Sigmoid colon (tissue), 7 donors: ENCODE measurements around the gene EPHA8. TPM values are rescaled to one million over a fixed set of nuclear protein-coding genes. Genes with fewer than 3 reads are reported as not detected.

Experiments used
- DNase-seq: peaks from one replicate; pipeline ENCODE4 v3.0.0-alpha.2; 2019
- H3K27ac ChIP-seq, 4 donors: fragments of 200-600 bp; sonication (generic); one replicate each; pipeline ENCODE4 v1.5.1; 2016 to 2019; ENCODE audit warnings: mild to moderate bottlenecking in 1 of 4
- H3K27me3 ChIP-seq, 3 donors: fragments of 200-600 bp; sonication (generic); one replicate each; pipeline ENCODE4 v1.5.1; 2019; ENCODE audit warnings: mild to moderate bottlenecking in 1 of 3
- H3K36me3 ChIP-seq, 4 donors: fragments of 200-600 bp; sonication (generic); one replicate each; pipeline ENCODE4 v1.5.1; 2016 to 2019
- H3K4me1 ChIP-seq, 4 donors: fragments of 200-600 bp; sonication (generic); one replicate each; pipeline ENCODE4 v1.5.1; 2017 to 2019
- H3K4me3 ChIP-seq, 4 donors: fragments of 200-600 bp; sonication (generic); one replicate each; pipeline ENCODE4 v1.5.1; 2017 to 2019; ENCODE audit warnings: mild to moderate bottlenecking in 2 of 4, moderate library complexity in 1 of 4
- H3K9me3 ChIP-seq, 4 donors: fragments of 200-600 bp in 3 of 4; sonication (generic) in 3 of 4; one replicate each; pipeline versions ENCODE4 v1.5.1 to v1.6.1; 2013 to 2019
- CTCF ChIP-seq, 4 experiments: fragments of 450-650 bp in 3 of 4; fragments of 200-600 bp in 1 of 4; IDR thresholded peaks; one replicate each; pipeline ENCODE4 v1.5.1; 2016 to 2019; ENCODE audit warnings: antibody characterized with exemption in 4 of 4, mild to moderate bottlenecking in 3 of 4, moderate library complexity in 2 of 4
- EP300 ChIP-seq, 4 donors: sonication (generic); formaldehyde crosslinking; IDR thresholded peaks; one replicate each; pipeline ENCODE4 v1.6.1; 2017; ENCODE audit warnings: antibody characterized with exemption in 4 of 4
- POLR2A ChIP-seq, 2 donors: fragments of 450-650 bp; IDR thresholded peaks; one replicate each; pipeline ENCODE4 v1.6.1; 2016; ENCODE audit warnings: antibody characterized with exemption in 2 of 2, mild to moderate bottlenecking in 2 of 2, moderate library complexity in 2 of 2
- POLR2AphosphoS5 ChIP-seq, 4 donors: sonication (generic); formaldehyde crosslinking; IDR thresholded peaks; one replicate each; pipeline ENCODE4 v1.6.1; 2017; ENCODE audit warnings: antibody characterized with exemption in 4 of 4
- WGBS, 2 donors: extraction: QIAGEN DNeasy Blood & Tissue Kit; methylation state at CpG; one replicate each; pipeline ENCODE4 v1.1.7; 2013; 5-methylcytosine and 5-hydroxymethylcytosine counted together
- intact Hi-C: fragments of 100-400 bp; cut with DNase I; formaldehyde crosslinking; loops from one replicate; pipeline ENCODE4 v1.15.1; 2023
- polyA plus RNA-seq, 3 donors: library from polyadenylated mRNA; stranded (reverse); fragments of 200-250 nt; gene quantifications; one replicate each; pipeline ENCODE4 v1.2.3, GENCODE V29; 2013
- total RNA-seq, 4 donors: library from RNA; depleted of rRNA; stranded (reverse); fragments of >200 nt; gene quantifications; one replicate each; pipeline ENCODE4 v1.1.0, GENCODE V29; 2016
- donor health status: healthy with polysubstance abuse.
- donor health status: Bipolar disorder and iron deficiency.
- donor health status: healthy.

EPHA8 gene
- total and polyA plus RNA-seq, 7 donors: not detected

- no peak for TF ChIP-seq POLR2AphosphoS5 (IDR thresholded peaks at IDR 0.05)
- TF ChIP-seq EP300 (IDR thresholded peaks at IDR 0.05): no peak
- TF ChIP-seq POLR2A (IDR thresholded peaks at IDR 0.05): no peak
- no peak for TF ChIP-seq CTCF (IDR thresholded peaks at IDR 0.05)
- 22 to 27% methylated on average over 12 of the region's 12 CpGs for WGBS, 2 donors
Measured at GRCh38 chr1:22547818-22548462, 15.3 kb upstream of the EPHA8 start.

GRCh38 chr1:22550021-22550420, 13.3 kb upstream of the EPHA8 start:
- H3K27me3 ChIP-seq: peaks cover 7 to 66% (median 9%) of the 10 kb centered on the region in 3 donors
- intact Hi-C loops: no loop called here
- WGBS, 2 donors: 89 to 95% methylated on average over 11 of the region's 11 CpGs

More at GRCh38 chr1:22547818-22548462, 15.3 kb upstream of the EPHA8 start:
- intact Hi-C loops: no loop called here
- DNase-seq: no peak
- Histone ChIP-seq H3K27ac (no peak overlapping the region), H3K4me3 (no peak overlapping the region), H3K36me3 (no peaks in the 10 kb centered on the region), H3K27me3 (peaks cover 0 to 62% (median 4%) of the 10 kb centered on the region in 3 donors), H3K4me1 (no peaks in the 10 kb centered on the region), H3K9me3 (no peaks in the 10 kb centered on the region)

GRCh38 chr1:22551591-22551990, 11.7 kb upstream of the EPHA8 start:
- Histone ChIP-seq H3K27ac (no peak overlapping the region), H3K27me3 (peaks cover 16 to 75% (median 22%) of the 10 kb centered on the region in 3 donors), H3K9me3 (no peaks in the 10 kb centered on the region), H3K36me3 (no peaks in the 10 kb centered on the region), H3K4me3 (no peak overlapping the region), H3K4me1 (no peaks in the 10 kb centered on the region)
- DNase-seq: no peak
- TF ChIP-seq EP300 (IDR thresholded peaks at IDR 0.05) (no peak), CTCF (IDR thresholded peaks at IDR 0.05) (no peak), POLR2A (IDR thresholded peaks at IDR 0.05) (no peak), POLR2AphosphoS5 (IDR thresholded peaks at IDR 0.05) (no peak)
- WGBS, 2 donors: 70 to 71% methylated on average over 17 of the region's 17 CpGs
- intact Hi-C loops: no loop called here

More at GRCh38 chr1:22550021-22550420, 13.3 kb upstream of the EPHA8 start:
- Histone ChIP-seq H3K9me3 (no peaks in the 10 kb centered on the region), H3K27ac (no peak overlapping the region), H3K36me3 (no peaks in the 10 kb centered on the region), H3K4me1 (no peaks in the 10 kb centered on the region), H3K4me3 (no peak overlapping the region)
- no peak for TF ChIP-seq EP300 (IDR thresholded peaks at IDR 0.05)
- TF ChIP-seq CTCF (IDR thresholded peaks at IDR 0.05): no peak
- TF ChIP-seq POLR2A (IDR thresholded peaks at IDR 0.05): no peak
- no peak for TF ChIP-seq POLR2AphosphoS5 (IDR thresholded peaks at IDR 0.05)
- no peak for DNase-seq

GRCh38 chr1:22552021-22552420, 11.3 kb upstream of the EPHA8 start:
- Histone ChIP-seq H3K4me3 (no peak overlapping the region), H3K27ac (no peak overlapping the region), H3K27me3 (peaks cover 16 to 75% (median 26%) of the 10 kb centered on the region in 3 donors), H3K36me3 (no peaks in the 10 kb centered on the region), H3K4me1 (no peaks in the 10 kb centered on the region), H3K9me3 (no peaks in the 10 kb centered on the region)
- TF ChIP-seq CTCF (IDR thresholded peaks at IDR 0.05): no peak
- TF ChIP-seq POLR2A (IDR thresholded peaks at IDR 0.05): no peak
- TF ChIP-seq EP300 (IDR thresholded peaks at IDR 0.05): no peak
- TF ChIP-seq POLR2AphosphoS5 (IDR thresholded peaks at IDR 0.05): no peak
- intact Hi-C loops: no loop called here
- DNase-seq: no peak
- 58 to 61% methylated on average over 5 of the region's 5 CpGs for WGBS, 2 donors
